Stomach (tissue), 4 donors: ENCODE measurements around the gene DFFB.

Experiments
- CTCF ChIP-seq, 7 experiments: fragments of 450-650 bp in 4 of 7; fragments of 200-600 bp in 3 of 7; sonication (generic) in 3 of 7; IDR thresholded peaks; one replicate each; pipeline ENCODE4 v1.5.1; 2016 to 2019; ENCODE audit warnings: antibody characterized with exemption in 7 of 7, control low read depth in 2 of 7, mild to moderate bottlenecking in 1 of 7
- EP300 ChIP-seq: sonication (generic); formaldehyde crosslinking; IDR thresholded peaks from one replicate; pipeline ENCODE4 v1.6.1; 2017; ENCODE audit warnings: antibody characterized with exemption
- POLR2A ChIP-seq, 4 donors: fragments of 450-650 bp; IDR thresholded peaks; one replicate each; pipeline ENCODE4 v1.6.1; 2016; ENCODE audit warnings: antibody characterized with exemption in 4 of 4, control low read depth in 2 of 4, mild to moderate bottlenecking in 1 of 4, moderate library complexity in 1 of 4

DNA sequence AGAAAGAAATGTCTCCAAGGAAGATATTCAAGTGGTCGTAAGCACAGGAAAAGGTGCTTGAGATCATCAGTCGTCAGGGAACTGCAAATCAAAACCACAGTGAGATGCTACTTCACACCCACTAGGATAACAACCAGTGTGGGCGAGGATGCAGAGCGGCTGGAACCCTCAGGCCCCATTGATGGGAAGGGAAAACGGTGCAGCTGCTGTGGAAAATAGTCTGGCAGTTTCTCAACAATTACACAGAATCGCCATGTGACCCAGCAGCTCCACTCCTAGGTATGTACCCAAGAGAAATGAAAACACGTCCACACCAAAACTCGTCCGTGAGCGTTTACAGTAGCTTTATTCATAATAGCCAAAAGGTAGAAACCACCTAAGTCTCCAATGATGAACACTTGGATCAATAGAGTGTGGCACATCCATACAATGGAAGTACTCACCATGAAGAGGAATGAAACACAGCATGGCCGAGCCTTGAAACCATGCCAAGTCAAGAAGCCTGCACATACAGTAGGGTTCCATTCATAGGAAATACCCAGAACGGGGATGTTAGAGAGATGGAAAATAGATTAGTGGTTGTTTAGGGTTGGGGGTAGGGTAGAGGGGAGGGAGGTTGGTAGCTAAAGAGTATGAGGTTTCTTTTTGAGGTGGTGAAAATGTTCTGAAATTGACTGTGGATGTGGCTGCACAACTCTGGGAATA is 6.1 kb downstream of the DFFB start:
- TF ChIP-seq CTCF (IDR thresholded peaks at IDR 0.05) (no peak), POLR2A (IDR thresholded peaks at IDR 0.05) (no peak), EP300 (no peak)
